ENCODE results near the gene CDKN1A.

CDKN1A gene

GRCh38 chr6:36656441-36656840 is 22.1 kb upstream of the CDKN1A start:
- DNase-seq, result no peak

GRCh38 chr6:36657271-36657670 is 21.2 kb upstream of the CDKN1A start:
- no peak for DNase-seq

DNA sequence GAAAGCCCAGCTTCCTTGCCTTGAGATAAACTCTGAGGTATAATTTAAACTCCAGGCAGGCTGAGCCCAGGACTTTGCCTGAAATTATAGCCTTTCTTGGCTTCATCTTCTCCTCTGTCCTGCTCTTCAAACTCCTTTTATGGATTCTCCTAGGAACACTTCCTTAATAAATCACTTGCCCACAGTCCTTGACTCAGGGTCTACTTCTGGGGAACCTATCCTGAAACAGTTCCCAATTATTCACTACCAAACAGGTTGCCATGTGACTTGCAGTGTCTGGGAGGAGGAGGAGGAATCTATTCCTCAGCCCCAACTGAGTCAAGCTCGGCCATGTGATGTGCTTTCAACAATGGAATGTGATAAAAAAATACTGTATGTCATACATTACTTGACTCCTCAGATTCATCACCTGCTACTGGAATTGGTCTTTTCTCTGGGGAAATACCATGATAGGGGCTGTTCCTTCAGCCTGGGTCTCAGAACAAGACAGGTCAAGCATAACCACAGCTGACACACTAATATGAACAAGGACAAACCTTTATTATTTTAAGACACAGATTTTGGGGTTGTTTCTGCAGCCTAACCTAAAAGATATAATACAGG is 20.5 kb upstream of the CDKN1A start:
- DNase-seq, result no peak

DNA sequence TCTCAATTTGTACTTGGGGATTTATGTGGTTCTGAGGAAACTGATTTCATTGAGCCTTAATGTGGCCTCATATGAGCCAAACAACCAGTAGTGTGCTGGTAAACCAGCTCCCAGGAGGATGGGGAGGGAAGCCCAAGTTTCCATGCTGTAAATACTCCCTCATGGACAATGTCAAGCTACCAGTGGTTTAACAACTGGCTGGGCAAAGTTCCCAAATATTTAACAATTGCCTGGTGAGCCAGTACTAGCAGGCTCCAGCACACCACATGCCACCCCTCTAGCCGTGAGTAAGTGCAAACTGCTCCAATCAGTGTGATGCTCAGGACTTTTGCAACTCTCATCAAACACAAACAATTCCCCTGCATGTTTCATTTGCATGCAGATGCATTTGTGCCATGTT is 19.2 kb upstream of the CDKN1A start:
- no peak for DNase-seq

DNA sequence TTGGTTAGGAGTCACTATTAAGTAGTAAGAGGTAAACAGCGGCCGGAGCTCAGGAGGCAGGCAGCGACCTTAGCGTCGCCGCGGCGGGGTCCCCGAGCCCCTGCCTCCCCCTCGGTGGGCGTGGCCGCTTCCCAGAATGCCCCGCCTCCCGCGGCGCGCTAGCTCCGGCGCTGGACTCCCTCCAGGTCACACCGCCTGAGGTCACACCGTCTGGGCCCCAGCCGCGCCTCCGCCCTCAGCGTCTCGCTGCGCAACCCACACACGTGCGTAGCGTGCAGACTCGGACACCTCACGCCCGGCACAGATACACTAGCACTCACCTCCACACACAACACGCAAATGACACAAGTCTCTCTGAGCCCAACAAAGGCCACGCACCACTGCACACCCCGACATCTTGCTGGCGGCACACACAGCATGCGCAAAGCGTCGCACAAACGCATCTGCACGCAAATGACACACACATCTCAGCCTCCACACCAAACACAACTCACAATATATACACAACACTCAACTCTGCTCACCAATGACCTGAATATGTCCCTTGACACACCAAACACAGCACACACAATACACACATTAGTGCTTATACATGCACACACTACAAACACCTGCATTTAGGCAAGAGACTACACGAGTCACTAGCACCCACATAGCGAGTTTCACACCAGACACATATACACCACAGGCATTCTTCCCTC is 17.6 kb upstream of the CDKN1A start:
- no peak for DNase-seq

- no peak for DNase-seq
Measured at GRCh38 chr6:36662380-36662779, 16.1 kb upstream of the CDKN1A start.

DNA sequence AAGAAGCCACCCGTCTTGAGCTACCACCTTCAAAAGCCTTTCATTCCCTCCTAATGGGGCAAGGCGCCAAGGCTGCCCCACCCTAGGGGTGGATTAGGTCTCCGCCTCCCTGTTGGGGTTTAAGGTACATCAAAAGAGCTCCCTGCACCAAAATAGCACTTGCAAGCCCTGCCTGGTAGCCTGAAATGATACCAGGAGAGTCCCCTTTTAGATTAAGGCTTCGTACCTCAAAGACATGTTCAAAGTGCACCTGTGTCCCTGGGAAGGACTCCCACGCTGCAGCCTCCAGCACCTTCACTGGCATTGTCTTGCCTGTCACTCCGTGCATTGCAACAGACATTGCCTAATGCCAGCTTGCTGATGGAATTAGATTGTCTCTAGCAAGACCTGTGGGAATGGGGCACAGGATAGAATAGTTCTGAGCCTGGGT is 15.7 kb upstream of the CDKN1A start:
- no peak for DNase-seq

DNA sequence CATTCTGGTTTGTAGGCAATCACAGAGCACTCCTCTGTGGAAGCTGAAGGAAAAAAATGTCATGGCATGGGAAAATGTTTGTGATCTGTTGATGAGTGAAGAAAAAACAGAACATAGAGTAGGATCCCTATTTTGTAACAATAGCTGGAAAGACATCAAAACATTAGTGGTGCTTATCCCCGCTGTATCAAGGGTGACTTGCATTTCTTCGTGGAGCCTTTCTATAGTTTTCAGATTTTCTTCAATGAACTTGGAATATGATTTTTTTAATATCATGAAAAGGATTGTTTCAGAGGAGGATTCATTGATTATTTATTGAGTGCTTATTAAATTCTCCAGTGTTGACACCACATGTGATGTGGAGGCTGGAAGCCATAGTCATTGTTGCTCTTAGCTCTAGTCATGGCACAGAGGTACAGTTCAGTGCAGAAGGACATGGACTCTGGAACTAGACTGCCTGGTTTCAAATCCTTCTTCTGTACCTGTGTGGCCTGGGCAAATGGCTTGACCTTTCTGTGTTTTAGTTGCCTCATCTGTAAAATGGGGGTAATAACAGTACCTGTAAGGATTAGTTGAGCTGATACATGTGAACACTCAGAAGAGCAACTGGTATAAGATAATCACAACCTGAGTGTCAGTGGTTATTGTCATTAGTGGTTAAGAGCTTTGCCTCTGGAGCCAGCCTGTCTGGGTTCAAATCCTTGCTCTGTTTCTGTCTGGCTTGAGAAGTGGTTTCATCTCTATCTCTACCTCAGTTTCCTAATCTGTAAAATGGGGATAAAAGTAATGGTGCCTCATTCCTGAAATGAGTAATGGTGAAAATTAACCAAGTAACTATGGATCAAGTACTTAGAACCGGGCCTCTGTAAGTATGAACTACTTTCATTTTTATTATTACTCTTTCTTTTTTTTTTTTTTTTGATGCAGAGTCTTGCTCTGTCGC is 14.7 kb upstream of the CDKN1A start:
- no peak for DNase-seq

GRCh38 chr6:36665180-36665579 is 13.3 kb upstream of the CDKN1A start:
- no peak for DNase-seq

- DNase-seq, result no peak
Measured at GRCh38 chr6:36666287-36666686, 12.2 kb upstream of the CDKN1A start.

- no peak for DNase-seq
Measured at GRCh38 chr6:36666826-36667591, 11.5 kb upstream of the CDKN1A start.

- no peak for DNase-seq
Measured at GRCh38 chr6:36668591-36668990, 9.9 kb upstream of the CDKN1A start.

GRCh38 chr6:36669002-36669401 is 9.5 kb upstream of the CDKN1A start:
- no peak for DNase-seq

GRCh38 chr6:36670271-36670670 is 8.2 kb upstream of the CDKN1A start:
- DNase-seq, result no peak

GRCh38 chr6:36671687-36672375 is 6.7 kb upstream of the CDKN1A start:
- no peak for DNase-seq

GRCh38 chr6:36673882-36674281 is 4.6 kb upstream of the CDKN1A start:
- DNase-seq, result no peak

GRCh38 chr6:36674942-36675341 is 3.6 kb upstream of the CDKN1A start:
- no peak for DNase-seq

- no peak for DNase-seq
Measured at GRCh38 chr6:36676141-36677058, 2.1 kb upstream of the CDKN1A start.

DNA sequence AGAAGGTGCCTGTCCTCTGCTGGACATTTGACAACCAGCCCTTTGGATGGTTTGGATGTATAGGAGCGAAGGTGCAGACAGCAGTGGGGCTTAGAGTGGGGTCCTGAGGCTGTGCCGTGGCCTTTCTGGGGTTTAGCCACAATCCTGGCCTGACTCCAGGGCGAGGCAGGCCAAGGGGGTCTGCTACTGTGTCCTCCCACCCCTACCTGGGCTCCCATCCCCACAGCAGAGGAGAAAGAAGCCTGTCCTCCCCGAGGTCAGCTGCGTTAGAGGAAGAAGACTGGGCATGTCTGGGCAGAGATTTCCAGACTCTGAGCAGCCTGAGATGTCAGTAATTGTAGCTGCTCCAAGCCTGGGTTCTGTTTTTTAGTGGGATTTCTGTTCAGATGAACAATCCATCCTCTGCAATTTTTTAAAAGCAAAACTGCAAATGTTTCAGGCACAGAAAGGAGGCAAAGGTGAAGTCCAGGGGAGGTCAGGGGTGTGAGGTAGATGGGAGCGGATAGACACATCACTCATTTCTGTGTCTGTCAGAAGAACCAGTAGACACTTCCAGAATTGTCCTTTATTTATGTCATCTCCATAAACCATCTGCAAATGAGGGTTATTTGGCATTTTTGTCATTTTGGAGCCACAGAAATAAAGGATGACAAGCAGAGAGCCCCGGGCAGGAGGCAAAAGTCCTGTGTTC is 1.3 kb upstream of the CDKN1A start:
- DNase-seq, result no peak

DNA sequence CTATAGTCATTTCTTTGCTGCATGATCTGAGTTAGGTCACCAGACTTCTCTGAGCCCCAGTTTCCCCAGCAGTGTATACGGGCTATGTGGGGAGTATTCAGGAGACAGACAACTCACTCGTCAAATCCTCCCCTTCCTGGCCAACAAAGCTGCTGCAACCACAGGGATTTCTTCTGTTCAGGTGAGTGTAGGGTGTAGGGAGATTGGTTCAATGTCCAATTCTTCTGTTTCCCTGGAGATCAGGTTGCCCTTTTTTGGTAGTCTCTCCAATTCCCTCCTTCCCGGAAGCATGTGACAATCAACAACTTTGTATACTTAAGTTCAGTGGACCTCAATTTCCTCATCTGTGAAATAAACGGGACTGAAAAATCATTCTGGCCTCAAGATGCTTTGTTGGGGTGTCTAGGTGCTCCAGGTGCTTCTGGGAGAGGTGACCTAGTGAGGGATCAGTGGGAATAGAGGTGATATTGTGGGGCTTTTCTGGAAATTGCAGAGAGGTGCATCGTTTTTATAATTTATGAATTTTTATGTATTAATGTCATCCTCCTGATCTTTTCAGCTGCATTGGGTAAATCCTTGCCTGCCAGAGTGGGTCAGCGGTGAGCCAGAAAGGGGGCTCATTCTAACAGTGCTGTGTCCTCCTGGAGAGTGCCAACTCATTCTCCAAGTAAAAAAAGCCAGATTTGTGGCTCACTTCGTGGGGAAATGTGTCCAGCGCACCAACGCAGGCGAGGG is 594 bp upstream of the CDKN1A start:
- DNase-seq, result no peak

Measured in T-helper 9 cell (primary cell).